GM19035 (cell line): ENCODE measurements around the gene DMKN.

Source experiments
- ATAC-seq: cut with Tn5 transposase; IDR thresholded peaks from one replicate; pipeline ENCODE4 v1.9.1; 2021; ENCODE audit not compliant: unreplicated experiment

DMKN gene

DNA sequence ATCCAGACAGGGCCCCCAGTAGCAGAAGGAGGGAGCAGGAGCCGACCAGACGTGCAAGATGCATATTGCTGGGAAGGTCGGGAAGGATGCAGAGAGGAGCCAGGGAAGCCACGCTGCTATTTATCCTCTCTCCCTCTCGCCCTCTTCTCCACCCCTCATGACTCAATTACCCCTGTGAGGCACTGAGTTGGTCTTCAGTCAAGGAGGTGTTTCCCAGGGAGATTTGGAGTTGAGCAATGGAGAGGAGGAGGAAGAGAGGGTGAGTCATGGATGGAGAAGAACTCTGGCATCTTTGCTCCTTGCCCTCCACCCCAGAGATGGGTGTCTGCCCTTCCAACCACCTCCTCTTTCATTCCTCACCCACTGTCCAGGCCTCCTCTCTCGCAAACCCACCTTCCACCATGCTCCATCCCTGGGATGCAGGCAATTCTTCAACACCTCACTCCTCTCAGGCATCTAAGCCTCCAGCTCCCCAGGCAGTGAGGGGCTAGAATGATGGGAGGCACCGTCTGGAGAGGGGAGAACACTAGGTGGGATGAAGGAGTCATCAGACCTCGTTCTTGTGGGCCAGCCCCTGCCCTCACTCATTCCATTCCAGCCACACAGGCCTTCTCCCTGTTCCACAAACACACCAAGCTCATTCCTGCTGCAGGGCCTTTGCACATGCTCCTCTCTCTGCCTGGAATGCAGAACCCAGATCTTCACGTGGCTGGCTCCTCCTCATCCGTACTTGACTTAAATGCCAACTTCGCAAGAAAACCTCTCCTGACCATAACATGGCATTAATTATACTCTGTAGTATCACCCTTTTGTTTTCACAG lies 15.0 kb upstream of the DMKN start, which contains the start of gene SBSN:
Gene SBSN (minus strand): TSS at position 94 of the 821 bp plus-strand sequence. CDS start 30 bp downstream, at position 64.
- ATAC-seq: no peak

DNA sequence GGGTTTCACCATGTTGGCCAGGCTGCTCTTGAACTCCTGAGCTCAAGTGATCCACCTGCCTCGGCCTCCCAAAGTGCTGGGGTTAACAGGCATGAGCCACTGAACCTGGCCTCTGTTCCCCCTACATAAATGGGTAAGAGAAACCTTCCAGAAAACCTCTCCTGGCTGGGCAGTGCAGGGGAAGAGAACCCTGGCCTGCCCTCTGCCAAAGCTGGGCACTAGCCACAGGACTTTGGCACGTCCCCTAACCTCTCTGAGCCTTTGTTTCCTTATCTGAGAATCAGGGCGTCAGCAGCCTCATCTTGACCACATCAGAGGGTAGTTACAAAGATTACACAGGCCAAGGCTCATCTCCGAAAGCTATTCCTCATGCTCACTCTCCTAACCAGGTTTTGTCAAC lies 12.4 kb upstream of the DMKN start:
- no peak for ATAC-seq

DNA sequence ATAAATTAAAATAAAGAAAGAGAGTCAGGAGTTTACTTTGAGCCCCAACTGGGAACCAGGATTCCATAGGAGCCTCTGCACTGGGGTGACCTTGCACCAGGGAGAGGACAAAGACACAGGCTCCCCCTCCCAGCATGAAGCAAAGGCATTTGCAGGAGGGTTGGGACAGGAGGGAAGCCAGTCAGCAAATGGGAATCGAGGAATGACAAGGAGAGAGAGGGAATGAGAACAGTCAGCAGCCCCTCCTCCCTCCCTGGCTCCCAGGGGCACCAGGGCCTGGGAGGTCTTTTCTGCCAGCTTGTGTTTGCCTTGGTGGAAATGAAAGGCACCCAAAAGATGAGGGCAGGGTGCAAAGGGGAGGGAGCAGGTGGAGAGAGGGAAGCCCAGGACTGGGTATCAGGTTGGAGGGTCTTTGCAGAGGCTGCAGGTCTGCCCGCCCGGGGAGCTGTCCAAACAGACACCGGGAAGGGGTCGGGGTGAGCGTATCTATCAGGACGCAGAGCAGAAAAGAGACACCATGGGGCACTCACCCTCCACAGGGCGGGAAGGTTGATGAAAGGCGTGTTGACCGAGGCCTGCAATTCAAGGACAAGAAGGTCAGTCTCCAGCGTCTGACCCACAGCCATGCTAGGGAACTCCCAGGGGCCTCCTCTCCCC lies 10.9 kb upstream of the DMKN start:
- no peak for ATAC-seq

DNA sequence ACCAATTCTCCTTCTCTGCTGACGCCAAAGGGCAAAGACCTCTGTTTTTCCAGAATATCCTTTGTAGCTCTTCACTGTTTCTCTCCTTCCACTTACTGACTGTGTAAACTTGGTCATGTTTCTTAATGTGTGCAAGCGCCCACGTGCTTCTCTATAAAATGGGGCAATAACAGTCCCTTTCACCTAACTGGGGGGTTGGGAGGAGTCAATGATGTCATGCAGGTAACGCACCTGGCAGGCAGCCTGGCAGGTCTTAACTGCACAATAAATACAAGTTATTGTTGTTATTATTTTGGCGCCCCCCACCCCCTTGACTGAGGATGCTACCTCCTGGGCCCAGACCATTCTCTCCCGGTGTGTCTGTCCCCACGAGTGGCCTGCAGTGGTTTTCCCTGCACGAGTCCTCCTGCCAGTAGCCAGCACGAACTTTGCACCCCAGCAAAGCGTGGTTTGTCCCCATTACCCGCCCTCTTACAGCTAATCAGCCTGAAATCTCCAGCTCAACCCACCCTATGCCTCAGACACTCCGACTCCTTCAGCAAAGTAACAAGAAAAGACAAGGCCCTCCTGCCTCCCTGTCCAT lies 9.4 kb upstream of the DMKN start:
- no peak for ATAC-seq

DNA sequence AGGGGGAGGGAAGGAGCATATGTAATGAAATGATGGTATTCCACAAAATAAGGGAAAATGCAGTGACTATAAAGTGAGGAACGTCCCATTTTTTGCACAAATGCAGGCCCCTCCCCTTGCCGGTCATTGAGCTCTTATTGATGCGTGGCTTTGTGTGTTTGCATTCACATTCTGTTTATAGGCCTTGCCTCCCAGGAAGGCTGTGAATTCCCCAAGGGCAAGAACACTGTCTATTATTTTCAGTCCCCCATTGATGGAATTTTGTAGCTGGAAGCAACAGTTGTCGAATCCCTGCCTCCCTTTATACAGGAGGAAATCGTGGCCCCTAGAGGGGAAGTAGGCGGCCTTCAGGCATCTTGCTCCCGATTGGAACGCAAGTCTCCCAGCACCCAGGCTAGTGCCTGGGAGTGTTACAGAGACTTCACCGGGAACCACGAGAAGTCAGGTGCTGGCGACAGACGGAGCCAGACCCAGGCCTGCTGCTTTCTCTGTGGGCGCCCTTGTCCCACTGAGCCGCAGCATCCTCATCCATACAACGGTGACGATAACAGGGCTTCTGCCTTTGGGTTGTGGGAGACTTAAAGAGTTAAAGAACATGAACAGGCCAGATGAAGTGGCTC lies 7.8 kb upstream of the DMKN start:
- no peak for ATAC-seq

DNA sequence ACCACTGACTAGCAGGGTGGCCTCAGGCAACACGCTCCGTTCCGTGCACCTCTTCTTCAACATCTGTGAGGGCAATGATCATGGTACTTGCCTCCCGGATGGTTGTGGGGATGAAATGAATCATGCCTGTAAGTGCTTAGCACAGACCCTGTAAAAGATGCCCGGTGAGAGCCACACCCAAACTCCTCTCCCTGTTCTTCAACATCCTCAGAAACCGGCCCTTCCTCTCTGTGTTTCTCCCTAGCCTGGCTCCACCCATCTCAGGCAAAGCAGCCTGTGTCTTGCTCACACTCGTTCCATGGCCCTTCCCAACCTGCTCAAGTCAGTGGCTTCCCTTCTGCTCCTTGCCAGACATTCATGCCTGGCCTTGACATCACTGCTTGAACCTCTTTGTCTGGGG lies 5.8 kb upstream of the DMKN start:
- ATAC-seq: no peak

DNA sequence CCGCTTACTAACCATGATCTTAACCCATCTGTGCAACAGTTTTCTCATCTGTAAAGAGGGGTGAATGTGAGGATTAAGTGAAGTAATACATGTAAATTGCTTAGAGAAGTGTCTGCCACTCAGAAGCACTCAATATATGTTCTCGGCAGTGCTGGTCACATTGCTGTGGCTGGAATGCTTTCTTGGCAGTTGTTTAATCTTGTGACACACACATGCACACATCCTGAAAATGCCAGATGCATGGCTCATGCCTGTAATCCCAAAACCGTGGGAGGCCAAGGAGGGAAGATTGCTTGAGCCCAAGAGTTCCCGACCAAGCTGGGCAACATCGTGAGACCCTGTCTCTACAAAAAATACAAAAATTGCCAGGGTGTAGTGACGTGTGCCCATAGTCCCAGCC lies 4.9 kb upstream of the DMKN start:
- ATAC-seq: no peak

DNA sequence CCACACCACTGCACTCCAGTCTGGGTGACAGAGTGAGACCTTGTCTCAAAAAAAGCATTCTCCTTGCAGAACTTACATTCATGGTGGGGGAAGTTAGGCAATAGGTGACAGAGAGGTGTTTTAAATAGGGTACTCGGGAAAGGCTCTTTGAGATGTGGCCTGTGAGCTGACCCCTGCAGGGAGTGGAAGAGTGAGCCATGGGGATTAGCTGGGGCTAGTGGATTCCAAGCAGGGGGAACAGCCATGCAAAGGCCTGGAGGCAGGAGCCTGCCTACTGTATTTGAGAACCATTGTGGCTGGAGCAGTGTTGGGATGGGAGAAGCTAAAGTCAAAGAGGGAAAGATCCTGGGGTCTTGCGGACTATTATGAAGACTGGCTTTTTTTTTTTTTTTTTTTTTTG lies 3.9 kb upstream of the DMKN start:
- ATAC-seq: no peak

DNA sequence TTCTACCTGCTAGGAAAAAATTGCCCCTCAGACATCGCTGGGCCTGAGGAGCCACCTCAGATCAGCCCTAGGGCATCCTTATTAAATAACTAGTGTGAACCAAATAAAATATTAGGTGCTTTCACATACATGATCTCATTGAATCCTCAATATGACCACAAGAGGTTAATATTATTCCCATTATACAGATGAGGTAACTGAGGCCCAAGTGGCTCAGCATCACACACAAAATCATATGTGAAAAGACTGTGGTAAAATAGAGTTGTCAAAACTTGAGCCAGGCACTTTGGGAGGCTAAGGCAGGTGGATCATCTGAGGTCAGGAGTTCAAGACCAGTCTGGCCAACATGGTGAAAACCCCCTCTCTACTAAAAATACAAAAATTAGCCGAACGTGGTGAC lies 2.9 kb upstream of the DMKN start:
- ATAC-seq: no peak

DNA sequence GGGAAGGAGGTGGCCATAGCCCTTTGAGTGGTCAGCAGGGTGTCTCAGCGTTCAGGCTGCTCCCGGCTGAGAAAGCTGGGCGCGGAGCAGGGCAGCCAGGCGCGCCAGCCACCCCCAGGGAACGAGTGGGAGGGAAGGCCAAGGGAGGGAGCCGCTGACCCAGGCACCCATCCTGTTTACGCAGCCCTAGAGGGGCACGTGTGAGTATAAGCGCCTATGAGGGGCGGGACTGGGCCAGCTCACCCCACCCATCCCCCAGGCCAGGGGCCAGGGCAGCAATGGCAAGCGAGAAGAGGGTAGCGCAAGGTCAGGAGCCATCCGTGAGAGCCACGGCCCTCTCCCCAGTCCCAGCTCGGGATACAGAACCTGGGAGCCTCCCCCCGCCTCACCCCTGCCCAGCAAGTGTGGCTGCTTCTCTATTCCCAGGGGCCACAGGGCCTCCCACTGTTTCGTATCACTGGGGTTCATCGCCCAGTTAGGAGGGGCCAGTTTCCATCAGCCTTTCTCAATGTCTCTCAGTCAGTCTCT lies 897 bp upstream of the DMKN start:
- ATAC-seq: no peak

DNA sequence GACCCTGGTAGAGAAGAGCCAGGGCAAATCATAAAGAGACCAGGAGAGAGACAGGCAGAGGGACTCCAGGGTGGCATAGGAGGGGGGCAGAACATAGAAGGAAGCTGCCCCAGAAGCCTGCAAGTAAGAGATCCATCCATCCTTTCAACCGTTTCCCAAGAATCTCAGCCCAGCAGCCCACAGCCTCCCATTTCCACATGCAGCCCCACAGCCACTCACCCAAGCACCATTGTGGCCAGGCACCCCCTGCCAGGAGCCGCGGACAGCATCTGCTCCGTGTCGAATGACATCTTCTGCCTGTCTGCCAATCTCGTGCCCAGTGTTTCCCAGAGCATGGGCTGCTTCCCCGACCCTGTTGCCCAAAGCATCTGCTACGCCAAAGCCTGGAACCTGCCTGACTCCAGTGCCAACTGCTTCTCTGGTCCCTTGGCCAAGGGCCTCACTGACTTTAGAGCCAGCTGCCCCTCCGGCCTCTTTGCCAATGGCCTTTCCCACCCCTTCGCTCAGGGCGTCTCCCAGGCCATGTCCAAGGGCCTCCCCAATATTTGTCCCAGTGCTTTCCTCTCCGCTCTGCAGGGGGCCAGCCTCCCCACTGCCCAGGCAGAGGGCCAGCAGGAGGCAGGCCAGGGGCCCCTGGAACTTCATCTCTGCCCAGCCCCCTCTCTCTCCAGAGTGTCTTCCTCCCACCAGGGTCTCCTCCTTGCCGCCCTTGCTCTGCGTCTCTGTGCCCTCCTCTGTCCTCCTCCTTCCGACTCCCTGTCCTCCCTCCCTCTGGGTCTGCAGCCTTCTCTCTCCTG lies 420 bp downstream of the DMKN start:
- ATAC-seq: no peak

DNA sequence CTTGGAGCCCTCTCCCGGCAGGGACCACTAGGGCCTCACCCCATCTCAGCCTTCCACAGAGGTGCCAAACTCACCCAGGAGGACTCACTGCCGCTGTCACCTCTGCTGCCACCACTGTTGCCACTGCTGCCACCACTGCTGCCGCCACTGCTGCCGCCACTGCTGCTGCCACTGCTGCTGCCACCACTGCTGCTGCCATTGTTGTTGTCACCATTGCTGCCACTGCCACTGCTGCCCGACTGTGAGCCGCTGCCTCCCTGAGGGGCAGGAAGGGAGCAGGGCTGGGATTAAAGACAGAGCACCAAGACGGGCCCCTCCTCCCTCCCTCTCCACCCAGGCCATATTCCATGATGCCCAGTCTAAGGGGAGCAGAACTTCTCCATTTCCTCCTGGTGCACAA lies 2.1 kb downstream of the DMKN start:
- no peak for ATAC-seq

DNA sequence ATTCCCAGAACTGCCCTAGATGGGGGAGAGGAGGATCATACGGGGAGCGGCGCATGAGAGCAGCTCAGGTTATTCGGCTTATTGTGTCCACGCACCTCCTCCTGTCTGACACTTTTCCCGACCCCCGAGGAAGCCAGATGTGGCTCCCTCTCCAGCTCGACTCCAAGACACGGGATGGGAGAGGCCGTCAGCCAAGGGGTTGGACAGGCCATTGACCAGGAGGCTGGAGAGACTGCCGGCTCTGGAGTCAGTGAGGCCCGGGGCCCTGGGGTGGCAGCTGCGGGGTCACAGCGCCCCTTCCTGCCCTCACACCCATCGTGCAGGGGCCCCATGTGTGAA lies 2.9 kb downstream of the DMKN start:
- no peak for ATAC-seq

DNA sequence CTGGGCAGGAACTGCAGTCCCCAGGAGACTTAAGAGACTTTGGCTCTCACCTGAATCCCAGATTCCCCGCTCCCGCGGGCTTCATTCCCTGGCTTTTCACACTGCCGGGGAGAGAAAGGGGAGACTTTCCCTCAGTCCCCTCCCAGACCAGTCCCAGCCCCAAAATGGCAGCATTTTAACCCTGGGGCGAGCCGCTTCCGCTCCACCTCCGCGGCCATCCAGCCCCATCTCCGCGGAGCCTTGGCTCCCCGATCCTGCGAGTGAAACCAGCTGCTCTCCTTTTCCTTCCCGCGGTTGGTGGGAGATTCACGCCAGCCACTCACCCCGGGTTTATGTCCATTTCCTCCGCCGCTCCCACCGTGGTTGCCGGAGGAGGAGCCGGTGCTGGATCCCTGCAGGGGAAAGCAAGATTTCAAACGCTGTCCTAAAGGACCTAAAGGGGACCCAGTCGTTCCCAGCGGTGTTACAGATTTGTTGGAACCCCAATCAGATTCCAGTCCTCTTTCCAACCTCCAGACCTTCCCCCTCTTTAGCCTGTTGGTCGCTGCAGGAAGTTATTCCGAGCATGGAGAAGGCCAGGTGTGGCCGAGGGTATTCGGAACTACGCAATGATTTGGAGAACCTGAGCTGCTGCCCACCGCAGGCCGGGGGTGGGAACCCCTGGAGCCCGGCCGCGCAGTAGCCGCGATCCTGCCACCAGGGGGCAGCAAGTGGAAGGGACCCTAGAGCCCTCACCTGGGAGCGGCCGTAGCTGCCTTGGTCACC lies 3.4 kb downstream of the DMKN start:
- ATAC-seq: no peak

DNA sequence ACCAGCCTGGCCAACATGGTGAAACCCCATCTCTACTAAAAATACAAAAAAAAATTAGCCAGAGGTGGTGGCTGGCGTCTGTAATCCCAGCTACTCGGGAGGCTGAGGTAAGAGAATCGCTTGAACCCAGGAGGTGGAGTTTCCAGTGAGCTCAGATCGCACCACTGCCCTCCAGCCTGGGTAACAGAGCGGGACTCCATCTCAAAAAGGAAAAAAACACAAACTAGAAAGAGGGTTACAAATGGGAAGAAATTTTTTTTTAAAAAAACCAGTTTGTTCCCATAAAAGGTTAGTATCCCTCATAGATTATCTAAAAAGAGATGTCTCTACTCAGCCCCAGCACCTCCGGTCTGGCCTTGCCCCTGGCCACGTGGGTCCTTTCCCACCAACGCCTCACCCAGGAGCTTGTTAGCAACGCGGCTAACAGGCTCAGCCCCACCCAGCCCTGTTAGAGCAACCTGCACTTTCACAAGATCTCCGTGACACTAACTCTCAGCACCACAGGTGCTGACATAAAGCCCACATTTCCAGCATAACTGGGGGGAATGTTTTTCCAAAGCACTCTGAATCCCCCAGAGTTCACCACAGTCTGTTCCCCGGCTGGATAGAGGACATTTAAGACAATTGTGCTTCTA lies 4.3 kb downstream of the DMKN start:
- no peak for ATAC-seq

DNA sequence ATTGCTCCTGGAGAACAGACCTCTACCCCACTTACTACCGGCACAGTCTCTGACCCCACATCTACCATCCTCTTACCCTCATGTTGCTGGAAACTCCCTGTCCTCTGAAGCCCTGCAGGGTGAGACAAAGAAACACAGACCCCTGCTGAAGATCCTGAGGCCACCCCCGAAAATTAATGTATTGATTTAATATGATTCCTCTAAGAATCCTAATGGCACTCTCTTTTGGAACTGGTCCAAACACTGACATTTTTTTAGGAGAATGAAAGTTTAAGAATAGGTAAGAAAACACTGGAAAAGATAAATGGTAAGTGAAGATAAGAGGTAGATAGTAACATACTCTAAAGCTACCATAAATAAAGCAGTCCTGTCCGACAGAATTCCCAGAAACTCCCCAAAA lies 5.3 kb downstream of the DMKN start:
- ATAC-seq: no peak

DNA sequence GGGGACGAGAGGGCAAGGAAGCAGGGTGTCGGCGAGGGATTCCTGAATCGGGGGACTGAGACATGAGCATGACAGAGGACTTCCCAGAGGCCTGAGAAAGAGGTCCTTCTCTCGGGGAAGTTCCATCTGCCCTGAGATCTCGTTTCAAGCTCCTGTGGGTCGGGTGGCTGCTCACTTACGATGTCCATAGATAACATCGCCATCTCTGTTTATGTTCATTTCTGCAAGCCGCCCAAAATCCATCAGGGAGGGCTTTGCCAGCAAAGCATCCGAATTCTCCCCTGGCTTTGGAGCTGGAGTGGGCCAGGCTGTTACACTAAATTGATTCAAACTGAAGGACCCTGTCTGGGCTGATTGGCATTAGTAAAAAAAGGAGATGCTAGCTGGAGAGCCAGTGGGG lies 5.9 kb downstream of the DMKN start:
- no peak for ATAC-seq

DNA sequence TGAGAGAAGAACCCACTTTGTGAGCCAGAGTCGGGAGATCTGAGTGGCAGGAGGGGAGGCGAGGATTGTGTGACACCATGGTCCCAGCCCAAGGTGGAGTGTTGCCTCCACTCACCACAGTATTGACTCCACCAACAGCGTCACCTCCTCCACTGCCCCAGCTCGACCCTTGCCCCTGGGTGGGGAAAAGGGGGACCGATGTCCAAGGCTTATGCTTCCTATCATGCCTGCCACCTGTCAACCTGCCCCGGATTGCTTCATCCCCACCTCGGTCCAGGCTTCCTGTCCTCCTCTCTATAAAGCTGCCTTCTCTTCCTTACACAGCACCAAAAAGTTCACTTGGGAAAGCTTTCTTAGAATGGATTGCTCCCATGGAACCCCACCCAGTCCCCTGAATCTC lies 7.4 kb downstream of the DMKN start:
- no peak for ATAC-seq

DNA sequence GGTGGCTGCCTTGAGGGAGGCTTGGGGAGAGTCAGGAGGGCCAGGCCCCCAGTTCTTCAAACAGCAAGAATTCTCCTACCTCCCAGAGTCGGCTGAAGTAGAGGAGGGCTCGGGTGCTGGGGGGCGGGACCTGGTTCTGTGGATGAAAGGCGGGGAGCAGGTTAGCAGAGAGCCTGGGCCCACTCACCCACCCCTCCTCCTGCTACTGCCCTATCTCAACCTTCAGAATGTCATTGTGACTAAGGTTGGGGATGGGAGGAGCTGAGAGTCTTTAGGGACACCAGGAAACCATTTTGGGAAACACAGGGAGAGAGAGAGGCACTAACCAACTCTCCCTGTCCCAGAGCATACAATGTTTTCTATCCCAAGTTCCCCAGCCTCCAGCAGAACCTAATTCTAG lies 10.7 kb downstream of the DMKN start:
- ATAC-seq: no peak

DNA sequence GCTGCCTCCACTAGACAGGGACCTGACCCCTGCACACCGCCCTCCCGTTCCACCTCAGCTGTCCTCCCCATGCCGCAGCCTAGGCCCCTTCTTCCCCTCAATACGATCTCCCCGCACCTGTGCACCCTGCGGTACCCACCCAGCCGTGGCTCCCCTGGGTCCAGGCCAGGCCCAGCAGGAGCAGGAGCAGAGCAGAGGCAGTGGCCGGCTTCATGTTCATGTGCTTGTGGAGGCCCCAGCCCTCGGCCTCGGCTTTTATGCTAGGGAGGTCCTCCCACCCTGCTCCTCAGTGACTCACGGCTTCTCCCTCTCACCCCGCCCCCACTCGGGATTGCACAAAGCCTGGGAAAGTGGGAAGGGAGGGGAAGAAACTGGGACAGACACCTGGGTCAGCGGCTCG lies 11.8 kb downstream of the DMKN start:
- ATAC-seq: no peak
